PC-9 (cell line): ENCODE results near the gene DLD. TPM values are rescaled to one million over a fixed set of nuclear protein-coding genes. Genes with fewer than 3 reads are reported as not detected.

Source experiments
- BruUV-seq: library from RNA; stranded (reverse); fragments of 400-500 nt; replicated peaks from 2 replicates; lab custom pipeline; 2021; lab: Mats Ljungman, UMichigan
- CTCF ChIA-PET: fragments of 300-600 bp; sonication (Branson Sonifier 250); formaldehyde crosslinking; loops from one replicate; lab custom pipeline; 2022; ENCODE audit warnings: antibody characterized with exemption; lab: Charles Lee
- POLR2A ChIA-PET: fragments of 300-600 bp; sonication (Branson Sonifier 250); formaldehyde crosslinking; loops from one replicate; lab custom pipeline; 2022; ENCODE audit warnings: antibody characterized with exemption; ENCODE audit not compliant: unreplicated experiment; lab: Charles Lee
- DNase-seq, 2 experiments: peaks; one replicate each; pipeline versions ENCODE4 v3.0.0 to v3.0.0-alpha.2; 2015 to 2022; ENCODE audit warnings: mixed read lengths in 1 of 2
- H2AFZ ChIP-seq: fragments of 200-600 bp; sonication (generic); 2 replicates; pipeline ENCODE4 v1.8.1; 2017; ENCODE audit warnings: antibody characterized with exemption
- H3F3A ChIP-seq: fragments of 200-600 bp; sonication (generic); 2 replicates; pipeline ENCODE4 v1.8.1; 2017; ENCODE audit warnings: antibody characterized with exemption, mild to moderate bottlenecking, low read depth; ENCODE audit not compliant: insufficient read depth
- H3K27ac ChIP-seq: fragments of 200-600 bp; sonication (generic); 2 replicates; pipeline ENCODE4 v1.6.1; 2016; ENCODE audit warnings: mixed run types
- H3K27me3 ChIP-seq: fragments of 200-600 bp; sonication (generic); 2 replicates; pipeline ENCODE4 v1.6.1; 2016; ENCODE audit warnings: low read depth, mixed run types; ENCODE audit not compliant: insufficient read depth
- H3K36me3 ChIP-seq: fragments of 200-600 bp; sonication (generic); 2 replicates; pipeline ENCODE4 v1.6.1; 2016; ENCODE audit warnings: low read depth, mixed run types
- H3K4me1 ChIP-seq: fragments of 200-600 bp; sonication (generic); replicated peaks from 2 replicates; pipeline ENCODE4 v1.6.1; 2016; ENCODE audit warnings: mixed run types; ENCODE audit not compliant: insufficient read depth
- H3K4me2 ChIP-seq: fragments of 200-600 bp; sonication (generic); 2 replicates; pipeline ENCODE4 v1.6.1; 2017; ENCODE audit warnings: mixed run types
- H3K4me3 ChIP-seq: fragments of 200-600 bp; sonication (generic); 2 replicates; pipeline ENCODE4 v1.6.1; 2016; ENCODE audit warnings: mixed run types
- H3K79me2 ChIP-seq: fragments of 200-600 bp; sonication (generic); 2 replicates; pipeline ENCODE4 v1.6.1; 2017; ENCODE audit warnings: low read depth, mixed run types
- H3K9me2 ChIP-seq: fragments of 200-600 bp; sonication (generic); 2 replicates; pipeline ENCODE4 v1.8.1; 2017; ENCODE audit warnings: mild to moderate bottlenecking; ENCODE audit not compliant: insufficient read depth
- H3K9me3 ChIP-seq: fragments of 200-600 bp; sonication (generic); 2 replicates; pipeline ENCODE4 v1.8.1; 2016; ENCODE audit warnings: low read depth; ENCODE audit not compliant: insufficient read depth
- H4K20me1 ChIP-seq: fragments of 200-600 bp; sonication (generic); 2 replicates; pipeline ENCODE4 v1.8.1; 2017; ENCODE audit not compliant: insufficient read depth
- CTCF ChIP-seq: fragments of 200-600 bp; sonication (generic); conservative IDR thresholded peaks from 2 replicates; pipeline ENCODE4 v1.6.1; 2017; ENCODE audit warnings: mixed run types, antibody characterized with exemption, mild to moderate bottlenecking, moderate library complexity
- EZH2 ChIP-seq: fragments of 200-600 bp; sonication (generic); IDR thresholded peaks from 2 replicates; pipeline ENCODE4 v1.8.0; 2017; ENCODE audit warnings: antibody characterized with exemption, low read depth
- intact Hi-C: fragments of 100-400 bp; cut with micrococcal nuclease; formaldehyde crosslinking; loops from one replicate; pipeline ENCODE4 v1.10.0; 2022; ENCODE audit not compliant: unreplicated experiment
- total RNA-seq: library from RNA; stranded (reverse); gene quantifications from 2 replicates; pipeline ENCODE4 v1.2.3, GENCODE V29; 2021

The DLD gene
- total RNA-seq, 1 experiment from 2014 or later: 157 TPM

- no peaks in the 10 kb centered on the region for H3K9me3 ChIP-seq
- no peaks in the 10 kb centered on the region for H3K27me3 ChIP-seq
- ChIA-PET CTCF (no interaction called here), POLR2A (interaction anchor here (0.7 kb wide), 1 partner anchor 9 kb away, joined by 4 read pairs; no protein-coding TSS in a partner anchor)
- H3K4me3 ChIP-seq: no peak overlapping the region
- no peak overlapping the region for H3K4me2 ChIP-seq
- no peak for TF ChIP-seq EZH2
- no peak for TF ChIP-seq CTCF
- no peaks in the 10 kb centered on the region for H3K9me2 ChIP-seq
- H3K27ac ChIP-seq: no peak overlapping the region
- no peak overlapping the region for H2AFZ ChIP-seq
- no TSS peak for BruUV-seq
- H3K79me2 ChIP-seq: peaks cover 70% of the 10 kb centered on the region
- H4K20me1 ChIP-seq: peaks cover 26% of the 10 kb centered on the region
- DNase-seq: no peak
- peaks cover 39% of the 10 kb centered on the region for H3K36me3 ChIP-seq
- peaks cover 9% of the 10 kb centered on the region for H3F3A ChIP-seq
- peaks cover 8% of the 10 kb centered on the region; the same call in 1 of the 2 replicates for H3K4me1 ChIP-seq
- intact Hi-C loops: no loop called here
These were observed 8.1 kb downstream of the DLD start for GRCh38 chr7:107898997-107899594.

- Histone ChIP-seq H3K4me1 (0 out of 2 replicates have a peak, but pooled peaks cover 3% of the 10 kb centered on the region), H3K9me2 (no peaks in the 10 kb centered on the region), H3K36me3 (peaks cover 40% of the 10 kb centered on the region), H3K79me2 (peaks cover 56% of the 10 kb centered on the region), H4K20me1 (peaks cover 26% of the 10 kb centered on the region), H3K27me3 (no peaks in the 10 kb centered on the region), H3F3A (peaks cover 9% of the 10 kb centered on the region), H2AFZ (no peak overlapping the region), H3K9me3 (no peaks in the 10 kb centered on the region), H3K27ac (no peak overlapping the region), H3K4me3 (no peak overlapping the region), H3K4me2 (no peak overlapping the region)
- ChIA-PET POLR2A (interaction anchor here (0.6 kb wide), 1 partner anchor 394 kb away, joined by 7 read pairs; no protein-coding TSS in a partner anchor), CTCF (interaction anchor here (0.9 kb wide), 1 partner anchor 20 kb away, joined by 3 read pairs; no protein-coding TSS in a partner anchor)
- intact Hi-C loops: no loop called here
- no TSS peak for BruUV-seq
- no peak for DNase-seq
- TF ChIP-seq EZH2 (no peak), CTCF (no peak)
These were observed 9.6 kb downstream of the DLD start for GRCh38 chr7:107900496-107901015.

- H3K9me2 ChIP-seq: no peaks in the 10 kb centered on the region
- ChIA-PET POLR2A (no interaction called here), CTCF (interaction anchor here (0.6 kb wide), 1 partner anchor 149 kb away, joined by 3 read pairs; no protein-coding TSS in a partner anchor)
- no peaks in the 10 kb centered on the region for H3K9me3 ChIP-seq
- H3K4me3 ChIP-seq: no peak overlapping the region
- H3F3A ChIP-seq: peaks cover 9% of the 10 kb centered on the region
- H2AFZ ChIP-seq: no peak overlapping the region
- H3K27me3 ChIP-seq: no peaks in the 10 kb centered on the region
- peaks cover 21% of the 10 kb centered on the region; the same call in 1 of the 2 replicates for H4K20me1 ChIP-seq
- intact Hi-C loops: no loop called here
- BruUV-seq: no TSS peak
- peak overlapping the region; percentile 27; the same call in 1 of the 2 replicates for H3K27ac ChIP-seq
- H3K4me2 ChIP-seq: no peak overlapping the region
- peaks cover 53% of the 10 kb centered on the region for H3K36me3 ChIP-seq
- H3K79me2 ChIP-seq: peaks cover 39% of the 10 kb centered on the region
- TF ChIP-seq CTCF (no peak), EZH2 (no peak)
- peak in 1 of 2 experiments; percentile 46 for DNase-seq
- 0 out of 2 replicates have a peak, but pooled peaks cover 3% of the 10 kb centered on the region for H3K4me1 ChIP-seq
These were observed 11.4 kb downstream of the DLD start for GRCh38 chr7:107902381-107902780.
